HG02943 (cell line): ENCODE data around the gene SLC51B.
"Not testable (repeated sequence)": the region's sequence is repeated elsewhere in the genome, so short reads cannot be mapped to it uniquely, and the experiment has no call there.

ENCODE experiments used
- ATAC-seq: cut with Tn5 transposase; IDR thresholded peaks from one replicate; pipeline ENCODE4 v1.9.1; 2021; ENCODE audit warnings: mild to moderate bottlenecking, low read depth, moderate library complexity; ENCODE audit not compliant: unreplicated experiment

Gene SLC51B

GRCh38 chr15:65044724-65045481 lies at the start of gene SLC51B:
SLC51B (plus strand) TSS chr15:65045387; CDS start chr15:65050005, 4,618 bp downstream.
- ATAC-seq: no peak

GRCh38 chr15:64997066-64997465 lies 48.1 kb upstream of the SLC51B start:
- no peak for ATAC-seq

GRCh38 chr15:64997745-64998375 lies 47.3 kb upstream of the SLC51B start:
- no peak for ATAC-seq

GRCh38 chr15:65004993-65005392 lies 40.2 kb upstream of the SLC51B start:
- ATAC-seq: no peak

GRCh38 chr15:65006876-65007275 lies 38.3 kb upstream of the SLC51B start:
- ATAC-seq: no peak

- ATAC-seq: no peak
Observed at GRCh38 chr15:65008983-65009382, 36.2 kb upstream of the SLC51B start.

- not testable (repeated sequence) for ATAC-seq
Observed at GRCh38 chr15:65011198-65011597, 34.0 kb upstream of the SLC51B start.

GRCh38 chr15:65020419-65020818 lies 24.8 kb upstream of the SLC51B start:
- ATAC-seq: no peak

GRCh38 chr15:65021488-65021887 lies 23.7 kb upstream of the SLC51B start:
- ATAC-seq: no peak

- no peak for ATAC-seq
Observed at GRCh38 chr15:65026756-65027155, 18.4 kb upstream of the SLC51B start.

- no peak for ATAC-seq
Observed at GRCh38 chr15:65027593-65027992, 17.6 kb upstream of the SLC51B start.

GRCh38 chr15:65028338-65028737 lies 16.8 kb upstream of the SLC51B start:
- ATAC-seq: no peak

- ATAC-seq: no peak
Observed at GRCh38 chr15:65028921-65029735, 16.1 kb upstream of the SLC51B start, which contains the start of gene MTFMT. MTFMT (minus strand) TSS chr15:65029639; CDS start chr15:65029613, 26 bp downstream.

- no peak for ATAC-seq
Observed at GRCh38 chr15:65029736-65030208, 15.4 kb upstream of the SLC51B start.

- ATAC-seq: no peak
Observed at GRCh38 chr15:65032801-65033537, 12.2 kb upstream of the SLC51B start.

GRCh38 chr15:65033659-65034269 lies 11.4 kb upstream of the SLC51B start:
- ATAC-seq: no peak

GRCh38 chr15:65034719-65035118 lies 10.5 kb upstream of the SLC51B start:
- no peak for ATAC-seq

- no peak for ATAC-seq
Observed at GRCh38 chr15:65037309-65037708, 7.9 kb upstream of the SLC51B start.

- no peak for ATAC-seq
Observed at GRCh38 chr15:65038428-65038827, 6.8 kb upstream of the SLC51B start.

- no peak for ATAC-seq
Observed at GRCh38 chr15:65038836-65039235, 6.4 kb upstream of the SLC51B start.
